OCI-LY3 (cell line): ENCODE data around the gene RBM44.
A peak's percentile ranks its signal among the peaks of the same experiment; 100 is the strongest.

ENCODE experiments used
- H2AFZ ChIP-seq: fragments of 200-600, 300-600 bp; shearing (Covaris generic); 2 replicates; pipeline ENCODE4 v1.6.0; 2014; ENCODE audit warnings: antibody characterized with exemption, low read depth, low read length
- H3K27ac ChIP-seq: fragments of 200-600, 300-600 bp; sonication (generic); 2 replicates; pipeline ENCODE4 v1.5.1; 2014; ENCODE audit warnings: mild to moderate bottlenecking, low read length, moderate library complexity, mixed read lengths
- H3K27me3 ChIP-seq: fragments of 200-600, 300-600 bp; sonication (generic); 2 replicates; pipeline ENCODE4 v1.6.1; 2014; ENCODE audit warnings: low read depth, low read length, mixed read lengths
- H3K36me3 ChIP-seq: fragments of 200-600, 300-600 bp; sonication (generic); replicated peaks from 2 replicates; pipeline ENCODE3; 2014; ENCODE audit warnings: low read depth, low read length, mixed read lengths
- H3K4me1 ChIP-seq: fragments of 300-600, 200-600 bp; sonication (generic); 2 replicates; pipeline ENCODE4 v1.6.1; 2014; ENCODE audit warnings: low read length, mixed read lengths
- H3K4me2 ChIP-seq: fragments of 200-600, 300-600 bp; sonication (generic); 2 replicates; pipeline ENCODE4 v1.6.1; 2014; ENCODE audit warnings: low read length, mixed read lengths
- H3K4me3 ChIP-seq: fragments of 300-600, 200-600 bp; sonication (generic); 2 replicates; pipeline ENCODE4 v1.5.1; 2014; ENCODE audit warnings: antibody characterized with exemption, mild to moderate bottlenecking, low read length, moderate library complexity
- H3K79me2 ChIP-seq: fragments of 300-600, 200-600 bp; shearing (Covaris generic); 2 replicates; pipeline ENCODE4 v1.6.1; 2014; ENCODE audit warnings: mild to moderate bottlenecking, low read length, mixed read lengths
- H3K9ac ChIP-seq: fragments of 300-600, 200-600 bp; shearing (Covaris generic); 2 replicates; pipeline ENCODE4 v1.6.0; 2014; ENCODE audit warnings: mild to moderate bottlenecking, low read length, moderate library complexity
- H3K9me3 ChIP-seq: fragments of 200-600, 300-600 bp; shearing (Covaris generic); 2 replicates; pipeline ENCODE4 v1.6.1; 2014; ENCODE audit warnings: low read length, mixed read lengths; ENCODE audit not compliant: insufficient read depth
- H4K20me1 ChIP-seq: fragments of 200-600, 300-600 bp; sonication (generic); 2 replicates; pipeline ENCODE4 v1.6.1; 2016; ENCODE audit warnings: low read length, mixed read lengths; ENCODE audit not compliant: insufficient read depth
- EZH2phosphoT487 ChIP-seq: fragments of 200-600 bp; shearing (Covaris generic); IDR thresholded peaks from 2 replicates; pipeline ENCODE4 v1.6.1; 2018; ENCODE audit warnings: antibody characterized with exemption, mixed run types, low read depth
- TF ChIP-seq, protein P1 (sequence below): fragments of 200-600, 300-600 bp; sonication (generic); IDR thresholded peaks from 2 replicates; pipeline ENCODE4 v1.5.1; 2014; ENCODE audit warnings: antibody characterized with exemption, low read length, low read depth

Gene RBM44

DNA sequence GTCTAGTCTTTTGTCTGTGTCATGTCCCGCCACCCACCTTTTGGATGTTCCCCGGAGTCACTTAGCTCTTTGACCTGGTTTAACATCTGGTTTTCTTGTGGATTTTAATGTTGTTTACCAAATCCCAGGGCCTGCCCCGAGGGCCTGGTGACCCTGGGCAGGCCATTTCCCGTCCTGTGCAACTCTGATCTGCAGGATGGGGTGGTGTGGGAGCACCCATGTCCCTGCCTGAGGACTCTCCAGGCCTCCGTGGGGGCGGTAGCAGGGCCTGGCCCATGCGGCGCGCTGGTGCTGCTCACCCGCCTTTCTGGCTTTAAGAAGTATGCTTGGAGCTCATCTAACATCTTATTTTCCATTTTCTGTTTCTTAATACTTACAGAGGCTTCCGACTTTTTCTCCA is 71.5 kb downstream of the RBM44 start:
- no peak overlapping the region for H2AFZ ChIP-seq
- H3K27me3 ChIP-seq = no peaks in the 10 kb centered on the region
- no peaks in the 10 kb centered on the region for H3K9me3 ChIP-seq
- no peaks in the 10 kb centered on the region for H3K36me3 ChIP-seq
- H4K20me1 ChIP-seq = no peaks in the 10 kb centered on the region
- no peak for TF ChIP-seq EZH2phosphoT487
- TF ChIP-seq, protein P1, sequence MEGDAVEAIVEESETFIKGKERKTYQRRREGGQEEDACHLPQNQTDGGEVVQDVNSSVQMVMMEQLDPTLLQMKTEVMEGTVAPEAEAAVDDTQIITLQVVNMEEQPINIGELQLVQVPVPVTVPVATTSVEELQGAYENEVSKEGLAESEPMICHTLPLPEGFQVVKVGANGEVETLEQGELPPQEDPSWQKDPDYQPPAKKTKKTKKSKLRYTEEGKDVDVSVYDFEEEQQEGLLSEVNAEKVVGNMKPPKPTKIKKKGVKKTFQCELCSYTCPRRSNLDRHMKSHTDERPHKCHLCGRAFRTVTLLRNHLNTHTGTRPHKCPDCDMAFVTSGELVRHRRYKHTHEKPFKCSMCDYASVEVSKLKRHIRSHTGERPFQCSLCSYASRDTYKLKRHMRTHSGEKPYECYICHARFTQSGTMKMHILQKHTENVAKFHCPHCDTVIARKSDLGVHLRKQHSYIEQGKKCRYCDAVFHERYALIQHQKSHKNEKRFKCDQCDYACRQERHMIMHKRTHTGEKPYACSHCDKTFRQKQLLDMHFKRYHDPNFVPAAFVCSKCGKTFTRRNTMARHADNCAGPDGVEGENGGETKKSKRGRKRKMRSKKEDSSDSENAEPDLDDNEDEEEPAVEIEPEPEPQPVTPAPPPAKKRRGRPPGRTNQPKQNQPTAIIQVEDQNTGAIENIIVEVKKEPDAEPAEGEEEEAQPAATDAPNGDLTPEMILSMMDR = no peak
- no peak overlapping the region for H3K27ac ChIP-seq
- H3K9ac ChIP-seq = no peak overlapping the region
- peak overlapping the region; percentile 59 for H3K4me2 ChIP-seq
- H3K4me3 ChIP-seq = no peak overlapping the region
- peaks cover 68% of the 10 kb centered on the region for H3K4me1 ChIP-seq
- H3K79me2 ChIP-seq = no peaks in the 10 kb centered on the region

GRCh38 chr2:237870754-237871651 is 72.4 kb downstream of the RBM44 start:
- H3K27me3 ChIP-seq = no peaks in the 10 kb centered on the region
- H3K36me3 ChIP-seq = no peaks in the 10 kb centered on the region
- no peak for TF ChIP-seq EZH2phosphoT487
- TF ChIP-seq, protein P1 = no peak
- no peaks in the 10 kb centered on the region for H3K79me2 ChIP-seq
- no peak overlapping the region for H2AFZ ChIP-seq
- no peak overlapping the region for H3K4me3 ChIP-seq
- no peaks in the 10 kb centered on the region for H4K20me1 ChIP-seq
- H3K4me1 ChIP-seq = peaks cover 59% of the 10 kb centered on the region
- H3K4me2 ChIP-seq = no peak overlapping the region
- H3K27ac ChIP-seq = no peak overlapping the region
- H3K9ac ChIP-seq = no peak overlapping the region
- H3K9me3 ChIP-seq = no peaks in the 10 kb centered on the region

- Histone ChIP-seq H3K4me1 (peaks cover 53% of the 10 kb centered on the region), H3K27ac (no peak overlapping the region), H3K79me2 (no peaks in the 10 kb centered on the region), H3K36me3 (no peaks in the 10 kb centered on the region), H3K9ac (no peak overlapping the region), H4K20me1 (no peaks in the 10 kb centered on the region), H3K4me2 (no peak overlapping the region), H3K9me3 (no peaks in the 10 kb centered on the region), H3K27me3 (no peaks in the 10 kb centered on the region), H3K4me3 (no peak overlapping the region), H2AFZ (no peak overlapping the region)
- TF ChIP-seq EZH2phosphoT487 = no peak
- TF ChIP-seq, protein P1 = no peak
Observed at GRCh38 chr2:237872178-237872887, 73.8 kb downstream of the RBM44 start.

- no peak overlapping the region for H3K9ac ChIP-seq
- no peaks in the 10 kb centered on the region for H3K36me3 ChIP-seq
- no peak overlapping the region for H3K4me2 ChIP-seq
- no peaks in the 10 kb centered on the region for H4K20me1 ChIP-seq
- H3K4me3 ChIP-seq = no peak overlapping the region
- no peaks in the 10 kb centered on the region for H3K79me2 ChIP-seq
- no peak overlapping the region for H2AFZ ChIP-seq
- peaks cover 42% of the 10 kb centered on the region for H3K4me1 ChIP-seq
- TF ChIP-seq, protein P1 = no peak
- TF ChIP-seq EZH2phosphoT487 = no peak
- no peaks in the 10 kb centered on the region for H3K9me3 ChIP-seq
- H3K27ac ChIP-seq = no peak overlapping the region
- no peaks in the 10 kb centered on the region for H3K27me3 ChIP-seq
Observed at GRCh38 chr2:237873421-237873831, 74.8 kb downstream of the RBM44 start.
